IPS-NIHi7 (cell line): ENCODE data around the gene POMT2.
"Not testable (repeated sequence)": the region's sequence is repeated elsewhere in the genome, so short reads cannot be mapped to it uniquely, and the experiment has no call there.

Experiments
- DNase-seq: peaks from one replicate; pipeline ENCODE4 v3.0.0; 2012; ENCODE audit warnings: mixed read lengths; ENCODE audit errors: extremely low spot score

POMT2 gene

GRCh38 chr14:77324289-77324688 is 3.6 kb upstream of the POMT2 start:
- no peak for DNase-seq

- DNase-seq, result no peak
Measured at GRCh38 chr14:77323571-77323970, 2.9 kb upstream of the POMT2 start.

GRCh38 chr14:77322951-77323350 is 2.3 kb upstream of the POMT2 start:
- no peak for DNase-seq

- no peak for DNase-seq
Measured at GRCh38 chr14:77322250-77322902, 1.7 kb upstream of the POMT2 start.

GRCh38 chr14:77319422-77319821 is 1.3 kb downstream of the POMT2 start:
- DNase-seq, result no peak

GRCh38 chr14:77318756-77319155 is 1.9 kb downstream of the POMT2 start:
- DNase-seq, result not testable (repeated sequence)

GRCh38 chr14:77318006-77318553 is 2.6 kb downstream of the POMT2 start:
- no peak for DNase-seq

GRCh38 chr14:77316872-77317301 is 3.8 kb downstream of the POMT2 start:
- no peak for DNase-seq

GRCh38 chr14:77316195-77316505 is 4.5 kb downstream of the POMT2 start:
- no peak for DNase-seq

GRCh38 chr14:77314539-77315457 is 5.9 kb downstream of the POMT2 start:
- DNase-seq, result no peak

- peak; percentile 53 for DNase-seq
Measured at GRCh38 chr14:77314043-77314442, 6.6 kb downstream of the POMT2 start.

GRCh38 chr14:77313371-77313770 is 7.3 kb downstream of the POMT2 start:
- DNase-seq, result no peak

- DNase-seq, result no peak
Measured at GRCh38 chr14:77311217-77311616, 9.5 kb downstream of the POMT2 start.

GRCh38 chr14:77310026-77310425 is 10.7 kb downstream of the POMT2 start:
- no peak for DNase-seq

GRCh38 chr14:77309131-77309530 is 11.6 kb downstream of the POMT2 start:
- no peak for DNase-seq

GRCh38 chr14:77306851-77307496 is 13.7 kb downstream of the POMT2 start:
- DNase-seq, result no peak

- DNase-seq, result no peak
Measured at GRCh38 chr14:77306416-77306815, 14.3 kb downstream of the POMT2 start.

GRCh38 chr14:77305696-77306095 is 15.0 kb downstream of the POMT2 start:
- no peak for DNase-seq

GRCh38 chr14:77303417-77304156 is 17.1 kb downstream of the POMT2 start:
- DNase-seq, result no peak

GRCh38 chr14:77302926-77303325 is 17.8 kb downstream of the POMT2 start:
- DNase-seq, result no peak

- DNase-seq, result peak; percentile 88
Measured at GRCh38 chr14:77301103-77301502, 19.6 kb downstream of the POMT2 start.

GRCh38 chr14:77299771-77300170 is 20.9 kb downstream of the POMT2 start:
- no peak for DNase-seq
